Measurements from ENCODE around the gene SYT9.

The SYT9 gene

DNA sequence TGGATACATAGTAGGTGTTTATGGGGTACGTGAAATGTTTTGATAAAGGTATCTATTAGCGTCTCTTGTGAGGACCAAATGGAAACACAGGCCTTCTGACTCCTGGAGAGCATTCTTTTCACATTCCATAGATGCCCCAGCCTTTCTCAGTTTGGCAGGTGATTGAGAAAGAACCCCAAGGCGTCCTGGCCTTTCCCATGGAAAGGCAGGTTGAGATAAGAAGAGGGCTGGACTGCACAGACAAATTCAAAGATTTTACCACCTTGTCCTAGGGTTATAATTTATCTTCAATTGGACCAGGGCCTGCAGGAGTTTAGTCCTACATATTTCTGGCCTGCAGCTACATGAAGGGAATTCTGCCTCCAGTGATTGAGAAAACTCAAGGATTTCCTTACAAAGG lies 232.9 kb downstream of the SYT9 start:
- DNase-seq = no peak

DNA sequence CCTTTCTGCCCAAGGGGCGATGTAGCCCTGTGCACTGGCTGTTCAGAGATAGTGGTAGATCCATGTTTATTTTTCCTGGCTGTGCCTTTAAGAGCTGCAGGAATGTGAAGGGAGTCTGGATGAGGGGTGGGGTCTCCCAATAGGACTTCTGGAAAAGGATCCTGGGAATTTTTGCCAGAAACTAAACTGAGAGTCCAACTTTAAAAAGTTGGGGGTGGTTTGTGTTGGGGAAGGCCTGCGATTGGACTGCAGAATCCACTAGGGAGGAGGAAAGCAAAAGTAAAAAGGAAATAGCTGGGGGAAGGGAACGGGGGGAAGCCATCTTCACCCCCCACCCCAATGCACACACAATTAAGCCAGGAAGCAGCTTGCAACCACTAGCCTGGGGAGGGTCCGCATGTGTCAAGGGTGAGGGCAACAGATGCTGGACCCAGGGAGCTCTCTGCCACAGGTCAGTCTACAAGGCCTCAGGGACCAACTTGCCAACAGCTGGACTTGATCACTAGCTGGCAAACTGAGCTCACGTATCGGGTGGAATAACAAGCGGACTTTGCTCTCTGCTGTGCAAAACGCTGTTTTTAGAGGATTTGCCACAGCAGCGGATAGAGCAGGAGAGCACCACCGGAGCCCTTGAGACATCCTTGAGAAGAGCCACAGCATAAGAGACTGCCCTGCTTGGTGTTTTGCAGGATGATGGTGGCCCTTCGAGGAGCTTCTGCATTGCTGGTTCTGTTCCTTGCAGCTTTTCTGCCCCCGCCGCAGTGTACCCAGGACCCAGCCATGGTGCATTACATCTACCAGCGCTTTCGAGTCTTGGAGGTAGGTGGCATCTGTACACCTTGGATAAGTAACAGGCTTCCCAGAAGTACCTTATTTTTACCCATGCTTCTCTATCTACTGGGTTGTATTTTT lies 233.7 kb downstream of the SYT9 start, which contains the start of gene OLFML1:
Gene OLFML1, plus strand, starts transcription at position 321 of the 912 bp plus-strand sequence. Its CDS starts 370 bp downstream, at position 691.
- DNase-seq = no peak

DNA sequence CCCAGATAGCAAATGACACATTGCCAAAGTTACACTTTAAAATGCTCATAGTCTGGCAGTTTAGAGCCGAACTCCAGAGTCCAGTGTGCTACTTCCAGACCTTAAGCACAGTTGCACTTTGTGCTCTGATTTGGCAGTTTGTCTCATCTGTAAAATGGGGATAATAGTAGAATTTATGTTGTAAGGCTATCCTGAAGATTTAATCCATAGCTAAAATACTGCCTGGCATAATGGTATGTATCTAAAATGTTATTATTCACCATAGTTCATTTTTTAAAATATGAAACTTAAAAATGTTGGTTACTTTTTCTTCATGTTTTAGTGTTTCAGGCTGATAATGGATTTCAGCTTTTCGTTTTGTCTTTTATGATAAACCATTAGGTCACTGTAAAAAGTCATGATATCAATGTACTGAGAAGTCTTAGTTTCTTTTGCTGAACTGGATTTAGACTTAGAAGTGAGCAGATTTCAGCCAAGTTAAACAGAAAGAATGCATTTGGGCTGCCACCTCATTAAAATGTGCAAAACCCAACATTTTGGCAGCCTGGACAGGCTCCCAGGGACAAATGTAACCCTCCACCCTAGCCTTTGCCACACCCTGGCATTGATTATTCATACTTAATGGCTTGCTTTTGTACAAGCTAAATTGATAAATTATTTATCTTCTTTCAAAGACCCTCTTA lies 234.5 kb downstream of the SYT9 start:
- DNase-seq = no peak

DNA sequence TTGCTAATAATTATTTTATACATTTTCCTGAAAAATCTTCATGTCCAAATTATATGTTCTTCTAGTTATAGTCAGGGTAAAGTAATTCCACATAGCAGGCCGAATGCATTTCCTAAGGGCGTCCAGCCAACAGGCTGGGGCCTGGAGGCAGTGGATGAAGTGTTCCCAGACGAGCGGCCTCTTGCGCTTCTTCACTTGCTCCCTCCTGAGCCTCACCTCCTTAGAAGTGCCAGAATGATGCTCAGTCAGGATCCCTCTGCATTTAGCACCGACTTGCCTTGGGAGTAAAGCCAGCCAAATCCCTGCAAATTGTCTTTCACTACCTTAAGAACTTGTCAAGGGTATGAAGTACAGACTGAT lies 235.1 kb downstream of the SYT9 start:
- no peak for DNase-seq

DNA sequence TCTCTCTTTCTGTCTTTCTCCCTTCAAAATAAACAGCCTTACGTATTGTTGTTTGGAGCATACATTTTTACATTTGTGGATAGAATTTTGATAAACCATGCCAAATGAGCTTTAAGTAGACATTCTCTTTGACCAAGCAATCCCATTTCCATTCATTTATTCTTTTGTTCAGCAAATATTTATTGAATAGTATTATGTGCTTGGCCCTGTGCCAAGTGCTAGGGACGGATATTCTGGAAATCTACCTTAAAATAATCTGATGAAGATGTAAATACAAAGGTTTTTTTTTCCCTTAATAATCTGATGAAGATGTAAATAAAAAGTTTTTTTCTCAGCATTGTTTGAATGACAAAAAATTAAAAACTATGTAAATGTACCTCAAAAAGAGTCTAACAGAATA lies 235.7 kb downstream of the SYT9 start:
- DNase-seq = no peak

DNA sequence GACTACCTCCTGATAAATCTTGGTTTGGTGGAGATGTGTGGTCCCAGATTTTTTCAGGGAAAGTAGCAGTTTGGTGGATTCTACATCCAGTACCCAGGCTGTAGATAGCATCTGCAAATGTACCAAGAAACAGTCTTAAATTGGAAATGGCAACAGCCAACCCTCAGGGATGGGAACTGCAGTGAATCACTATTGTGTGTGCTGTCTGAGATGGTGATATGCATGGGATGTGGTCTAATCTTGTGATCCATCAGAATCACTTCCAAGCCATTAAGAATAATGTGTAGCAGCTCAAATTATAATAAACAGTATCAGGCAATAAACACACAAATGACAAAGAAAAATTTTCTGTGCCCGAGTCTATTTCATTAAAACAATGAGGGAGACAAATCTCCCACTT lies 237.0 kb downstream of the SYT9 start:
- no peak for DNase-seq

DNA sequence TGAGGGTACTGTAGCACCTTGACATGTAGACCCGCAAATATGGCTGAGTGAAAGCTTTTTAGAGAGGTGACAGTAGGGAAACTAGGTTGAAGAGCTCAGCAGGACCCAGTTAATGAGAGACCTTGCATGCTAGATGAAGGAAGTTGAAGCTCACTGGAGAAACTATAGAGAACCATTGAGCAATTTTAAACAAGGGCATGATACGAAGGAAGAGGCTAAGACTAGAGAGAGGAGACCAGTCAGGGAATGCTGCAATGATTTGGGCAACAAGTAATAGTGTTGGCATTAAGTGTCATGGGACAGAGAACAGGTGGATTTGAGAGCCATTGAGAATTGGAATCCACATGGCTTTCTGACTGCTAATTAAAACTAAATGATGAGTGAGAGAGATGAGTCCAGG lies 237.7 kb downstream of the SYT9 start:
- DNase-seq = no peak

DNA sequence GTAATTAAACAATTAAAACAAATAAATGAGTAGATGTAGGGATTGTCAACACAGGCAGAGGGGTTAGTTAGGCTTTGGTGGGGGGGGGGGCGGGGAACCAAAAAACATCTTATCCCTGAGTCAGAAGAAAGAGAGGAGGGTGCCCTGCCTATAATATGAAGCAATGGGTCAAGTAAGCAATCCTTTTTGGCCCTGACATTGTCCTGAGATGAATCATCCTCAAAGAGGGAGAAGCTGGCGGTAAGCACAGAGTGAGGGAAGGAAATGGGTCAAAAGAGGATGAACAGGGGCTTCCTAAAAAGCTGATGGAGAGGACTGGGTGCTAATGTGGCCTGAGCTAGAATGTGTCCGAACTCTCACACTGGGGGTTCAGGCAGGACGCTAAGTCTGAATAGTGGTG lies 238.3 kb downstream of the SYT9 start:
- DNase-seq = no peak

DNA sequence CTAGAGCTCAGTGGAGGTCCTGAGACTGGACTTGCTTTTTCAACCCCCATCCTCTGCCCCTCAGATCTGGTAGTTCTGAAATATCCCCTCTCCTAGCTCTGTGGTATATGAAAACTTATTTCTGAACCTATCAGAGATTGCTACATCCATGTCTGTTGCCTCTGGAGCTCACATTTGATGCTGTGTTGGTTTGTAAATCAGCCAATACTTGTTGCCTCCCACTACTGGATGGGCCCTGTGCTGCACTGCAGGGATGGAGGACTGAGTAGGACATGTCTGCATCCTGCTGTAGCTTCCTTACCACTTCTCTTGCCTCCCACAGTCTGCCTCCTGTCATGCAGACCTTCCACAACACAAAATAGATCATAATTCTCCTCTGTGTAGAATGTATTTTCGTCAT lies 238.8 kb downstream of the SYT9 start:
- no peak for DNase-seq

DNA sequence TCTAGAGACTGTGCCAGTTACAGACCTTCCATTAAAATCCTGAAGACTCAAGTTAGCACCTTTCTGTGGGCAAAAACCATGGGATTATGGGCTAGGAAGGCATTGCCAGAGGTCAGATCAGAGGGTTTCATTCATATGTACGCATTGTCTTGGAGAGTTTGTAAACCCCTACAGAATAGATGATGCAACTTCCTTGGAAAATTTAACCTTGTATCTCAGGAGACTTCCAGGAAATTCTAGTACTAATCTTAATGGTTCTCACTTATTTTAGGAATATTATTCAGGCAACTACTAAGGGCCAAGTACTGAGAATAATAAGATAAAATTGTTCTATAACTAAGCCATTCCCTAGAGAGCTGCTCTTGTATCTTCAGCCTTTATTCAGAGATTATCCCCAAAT lies 240.5 kb downstream of the SYT9 start:
- DNase-seq = no peak

DNA sequence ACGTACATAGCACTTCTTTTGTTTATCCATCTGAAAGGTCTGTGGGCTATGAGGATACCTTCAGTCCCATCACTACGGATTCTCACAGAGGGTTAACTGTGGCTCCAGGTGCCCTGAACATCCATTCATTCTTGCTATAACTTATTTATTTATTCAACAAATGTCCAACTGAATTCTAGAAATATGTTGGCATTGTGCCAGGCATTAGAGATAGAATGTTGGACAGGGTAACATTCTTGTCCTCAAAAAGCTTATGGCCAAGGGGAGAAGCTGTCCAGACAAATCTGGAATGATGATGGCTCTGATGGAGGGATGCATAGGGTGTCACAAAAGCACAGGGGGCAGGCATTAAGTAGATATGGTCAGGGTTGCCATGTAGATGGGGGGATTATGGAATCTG lies 242.0 kb downstream of the SYT9 start:
- DNase-seq = no peak

DNA sequence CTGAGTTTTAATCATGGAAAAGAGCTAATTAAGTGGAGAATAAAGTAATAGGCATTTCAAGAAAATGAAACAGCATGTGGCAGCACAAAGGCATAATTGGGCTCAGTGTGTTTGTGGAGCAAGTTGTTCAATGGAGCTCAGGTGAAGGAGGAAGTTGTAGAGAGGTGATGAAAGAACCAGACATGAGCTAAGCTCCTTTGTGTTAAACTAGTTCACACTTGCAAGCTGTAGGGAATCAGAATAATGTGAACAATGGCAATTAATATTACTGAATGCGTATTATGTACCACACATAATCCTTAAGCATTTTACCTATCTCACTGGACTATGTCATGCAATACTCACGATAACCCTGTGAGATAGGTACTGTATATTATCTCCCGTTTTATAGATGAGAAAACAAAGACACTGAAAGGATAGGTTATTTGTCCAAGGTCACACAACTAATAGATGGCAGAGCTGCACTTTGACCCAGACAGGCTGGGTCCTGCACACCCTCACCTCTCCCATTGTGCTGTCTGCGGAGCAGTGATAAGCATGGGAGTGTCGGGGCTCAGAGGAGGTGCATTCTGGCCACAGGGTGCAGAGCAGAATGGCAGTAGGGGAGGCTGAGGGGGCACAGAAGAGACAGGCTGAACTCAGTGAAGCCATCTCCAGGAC lies 242.5 kb downstream of the SYT9 start:
- DNase-seq = no peak

DNA sequence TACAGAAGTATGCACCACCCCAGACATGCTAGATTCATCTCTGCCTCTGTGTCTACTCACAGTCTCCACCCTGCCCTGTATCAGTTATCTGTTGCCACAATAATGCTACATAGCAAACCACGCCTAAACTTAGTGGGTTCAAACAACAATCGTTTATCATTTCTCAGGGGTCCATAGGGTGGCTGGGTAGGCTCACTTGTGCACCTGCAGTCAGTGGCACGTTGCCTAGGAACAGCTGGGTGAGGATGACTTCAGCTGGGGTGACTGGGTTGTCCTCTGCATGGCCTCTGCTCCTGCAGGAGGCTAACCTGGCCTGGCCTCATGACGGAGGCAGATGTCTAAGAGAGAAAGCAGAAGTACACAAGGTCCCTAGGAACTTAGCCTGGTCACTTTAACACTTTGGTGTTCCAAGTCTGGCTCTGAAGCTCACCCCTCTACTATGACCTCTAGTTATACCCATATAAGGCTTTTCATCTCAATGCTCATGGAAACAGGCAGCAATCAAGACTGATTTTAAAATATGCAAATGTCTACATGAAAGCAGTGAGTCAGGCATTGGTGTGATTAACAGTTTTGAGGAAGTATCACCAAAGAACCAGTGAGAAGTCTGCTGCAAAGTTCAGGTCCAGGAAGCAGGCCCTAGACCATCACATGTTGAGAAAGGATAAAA lies 244.3 kb downstream of the SYT9 start:
- no peak for DNase-seq

DNA sequence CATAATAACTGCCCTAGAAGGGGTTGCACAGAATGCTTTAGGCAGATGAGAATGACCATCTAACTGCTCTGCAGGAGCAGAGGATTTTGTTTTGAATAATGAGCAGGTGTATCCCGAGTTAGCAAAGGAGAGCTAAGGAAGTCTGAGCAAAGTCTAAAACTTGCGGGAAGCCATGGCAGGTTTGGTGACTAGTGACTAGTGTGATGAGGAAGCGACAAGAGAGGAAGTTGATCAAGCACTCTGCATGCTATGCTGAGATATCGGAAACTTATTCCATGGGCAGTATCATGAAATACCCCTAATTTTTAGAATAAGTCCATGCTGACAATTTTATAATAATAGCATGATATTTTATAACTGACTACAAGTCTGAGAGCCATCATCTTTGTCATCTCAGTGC lies 246.5 kb downstream of the SYT9 start:
- no peak for DNase-seq

DNA sequence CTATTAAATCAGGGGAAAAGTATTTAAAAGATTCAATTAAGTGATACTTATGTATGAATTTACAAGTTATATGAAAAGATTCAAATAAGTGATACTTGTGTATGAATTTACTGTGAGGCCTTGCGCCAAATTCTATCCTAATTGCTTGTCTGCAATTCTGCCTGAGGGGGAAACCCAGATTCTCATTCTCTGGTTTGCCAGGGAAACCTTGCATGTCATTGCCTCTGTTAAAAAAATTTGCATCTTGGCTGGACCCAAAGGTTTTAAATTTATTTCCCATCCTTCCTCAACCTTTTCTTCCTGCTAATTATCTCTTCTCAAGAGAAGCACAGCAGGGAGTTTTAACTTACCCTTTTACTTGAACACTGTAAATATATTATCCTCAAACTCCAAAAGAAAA lies 247.4 kb downstream of the SYT9 start:
- no peak for DNase-seq

DNA sequence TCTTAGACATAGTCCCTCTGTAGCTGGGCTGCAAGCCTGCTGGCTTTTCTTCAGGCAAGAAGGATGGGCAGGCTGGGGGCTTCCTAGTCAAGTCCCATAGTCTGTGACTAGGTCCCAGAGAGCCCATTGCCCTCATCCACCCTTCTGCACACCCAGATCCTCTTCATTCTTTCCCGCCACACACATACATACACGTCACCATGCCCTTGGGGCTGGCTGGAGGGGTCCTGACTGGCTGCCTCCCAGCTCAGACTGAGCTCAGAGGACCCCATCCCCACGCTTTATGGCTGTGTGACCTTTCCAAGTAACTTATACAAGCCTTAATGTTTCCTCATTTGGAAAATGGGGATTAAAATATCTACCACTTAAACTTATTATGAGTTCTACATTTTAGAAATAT lies 248.5 kb downstream of the SYT9 start:
- no peak for DNase-seq

DNA sequence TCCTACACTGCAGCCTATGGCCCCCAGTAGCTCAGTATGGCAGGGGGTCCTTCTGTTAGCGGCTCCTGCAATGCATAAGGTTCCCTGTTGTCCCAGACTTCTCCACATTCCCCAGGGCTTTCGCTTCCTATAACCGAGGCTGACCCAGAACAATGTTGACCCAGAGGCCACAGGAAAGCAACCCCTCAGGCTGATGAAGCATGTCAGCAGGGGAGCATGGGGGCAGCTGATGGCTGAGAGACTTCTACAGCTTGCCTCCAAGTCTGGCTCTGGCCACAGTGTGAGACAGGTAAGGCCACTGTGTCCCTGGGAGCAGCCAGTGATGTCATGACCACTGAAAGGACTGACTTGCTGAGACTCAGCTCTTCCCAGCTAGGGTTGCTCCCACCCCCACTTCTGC lies 249.5 kb downstream of the SYT9 start:
- DNase-seq = no peak

DNA sequence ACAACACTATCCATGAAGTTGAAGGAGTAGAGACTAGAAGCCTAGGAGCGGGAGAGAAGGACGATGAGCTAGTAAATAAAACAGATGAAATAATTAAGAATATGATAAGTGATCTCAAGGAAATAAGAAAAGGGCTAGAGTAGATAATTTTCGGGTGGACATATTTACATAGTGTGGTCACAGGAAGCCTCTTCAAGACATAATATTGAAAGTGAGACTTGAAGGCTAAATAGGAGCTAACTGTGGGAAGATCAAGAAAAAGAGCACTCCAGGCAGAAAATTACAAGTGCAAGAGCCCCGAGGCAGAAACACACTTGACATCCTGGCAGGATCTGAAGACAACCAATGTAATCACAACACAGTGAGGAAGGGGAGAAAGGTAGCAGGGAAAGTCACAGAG lies 250.2 kb downstream of the SYT9 start:
- no peak for DNase-seq

DNA sequence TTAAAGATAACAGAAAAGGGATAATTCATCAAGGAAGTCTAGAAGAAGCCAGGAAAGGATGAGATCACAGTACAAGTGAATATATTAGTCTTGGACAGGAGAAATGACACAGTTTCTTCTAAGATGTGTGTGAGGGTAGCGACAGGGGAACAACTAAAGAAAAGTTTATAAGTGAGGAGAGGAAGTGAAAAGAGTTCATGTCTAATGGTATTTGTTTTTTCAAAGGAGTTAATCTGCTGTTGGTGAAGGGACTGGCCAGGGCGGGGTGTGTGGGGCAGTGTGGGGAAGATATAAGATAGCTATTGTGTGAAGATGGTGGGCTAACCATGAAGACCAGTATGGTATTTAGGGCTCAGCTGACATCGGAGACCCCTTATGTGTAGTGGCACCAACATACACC lies 254.5 kb downstream of the SYT9 start:
- DNase-seq = no peak

DNA sequence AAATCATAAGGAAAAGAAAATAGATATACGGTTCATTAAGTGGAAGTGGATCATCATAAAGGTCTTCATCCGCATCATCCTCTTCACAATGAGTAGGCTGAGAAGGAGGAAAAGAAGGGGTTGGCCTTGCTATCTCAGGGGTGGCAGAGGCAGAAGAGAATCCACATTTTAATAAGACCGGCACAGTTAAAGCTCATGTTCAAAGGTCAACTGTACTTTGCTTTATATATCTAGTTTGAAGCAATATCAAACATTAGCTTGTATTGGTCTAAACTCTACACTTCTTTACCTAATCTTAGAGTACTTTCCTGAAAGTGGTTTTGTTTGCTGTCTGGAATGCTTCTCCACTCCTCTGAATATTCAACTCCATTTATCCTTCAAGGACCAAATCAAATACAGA lies 256.4 kb downstream of the SYT9 start:
- no peak for DNase-seq

DNA sequence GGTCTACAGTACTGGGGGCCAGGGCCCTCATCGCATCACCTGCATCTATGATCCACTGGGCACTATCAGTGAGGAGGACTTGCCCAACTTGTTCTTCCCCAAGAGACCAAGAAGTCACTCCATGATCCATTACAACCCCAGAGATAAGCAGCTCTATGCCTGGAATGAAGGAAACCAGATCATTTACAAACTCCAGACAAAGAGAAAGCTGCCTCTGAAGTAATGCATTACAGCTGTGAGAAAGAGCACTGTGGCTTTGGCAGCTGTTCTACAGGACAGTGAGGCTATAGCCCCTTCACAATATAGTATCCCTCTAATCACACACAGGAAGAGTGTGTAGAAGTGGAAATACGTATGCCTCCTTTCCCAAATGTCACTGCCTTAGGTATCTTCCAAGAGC lies 258.3 kb downstream of the SYT9 start:
- no peak for DNase-seq

DNA sequence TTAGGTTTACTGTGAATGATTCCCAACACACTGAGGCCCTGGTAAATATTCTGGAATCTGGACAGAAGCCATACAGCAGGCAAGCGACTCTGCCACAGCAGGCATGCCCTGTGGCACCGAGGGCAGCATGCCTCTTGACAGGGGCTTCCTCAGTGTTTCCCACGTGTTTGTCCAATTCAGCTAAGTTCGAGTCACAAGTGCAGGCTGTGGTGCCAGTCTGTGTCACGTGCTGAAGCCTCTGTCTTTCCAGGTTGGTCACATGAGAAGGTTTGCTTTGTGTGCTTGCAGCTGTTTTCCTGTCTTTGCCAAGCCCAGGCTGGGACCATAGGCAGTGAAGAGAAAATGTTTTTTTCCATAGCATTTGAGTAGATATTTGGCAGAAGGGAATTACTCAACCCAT lies 259.7 kb downstream of the SYT9 start:
- no peak for DNase-seq

DNA sequence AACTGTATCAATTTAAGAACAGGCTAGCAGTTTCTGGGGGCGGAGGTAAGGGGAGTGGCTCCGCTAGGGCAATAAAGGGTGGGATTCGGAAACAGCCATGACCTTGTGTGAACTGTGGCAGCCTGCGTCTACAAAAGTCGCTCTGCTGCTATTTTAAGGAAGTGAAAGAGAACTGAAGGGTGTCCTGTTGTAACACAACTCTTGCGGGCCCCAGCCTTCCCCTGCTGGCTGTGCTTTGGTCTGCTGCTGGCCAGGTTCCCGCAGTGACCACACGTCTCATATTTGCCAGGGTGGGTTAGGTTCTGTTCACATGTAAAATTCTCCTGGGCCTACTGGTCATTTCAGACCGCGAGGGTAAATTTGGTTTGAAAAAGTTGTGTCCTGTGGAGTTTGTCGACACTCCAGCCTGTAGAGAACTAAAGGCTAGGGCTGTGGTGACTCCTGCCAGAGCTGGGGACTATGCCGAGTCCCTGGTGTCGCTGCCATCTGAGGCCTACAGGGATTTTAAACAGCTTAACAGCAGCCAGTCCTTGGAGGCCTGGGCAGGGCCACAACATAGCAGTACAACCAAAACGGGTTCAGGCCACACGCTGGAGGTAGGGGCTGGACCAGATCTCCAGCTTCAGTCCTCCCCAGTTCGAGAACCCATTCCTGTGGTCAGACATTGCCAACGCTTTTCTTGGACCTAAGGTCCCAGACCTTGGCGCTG lies 261.0 kb downstream of the SYT9 start:
- peak in 1 of 5 experiments; percentile 4 for DNase-seq
